Endothelial cell of umbilical vein (primary cell): ENCODE results near the gene VAV2. TPM values are rescaled to one million over a fixed set of nuclear protein-coding genes. Genes with fewer than 3 reads are reported as not detected.

Source experiments
- BruUV-seq: library from RNA; stranded (reverse); fragments of 400-500 nt; replicated peaks from 2 replicates; lab custom pipeline; 2021; lab: Mats Ljungman, UMichigan
- CTCF ChIA-PET: fragments of 300-600, 350-600 bp; sonication (Branson Sonifier 250); formaldehyde crosslinking; loops from one replicate; lab custom pipeline; 2021; ENCODE audit warnings: antibody characterized with exemption, inconsistent platforms; lab: Charles Lee
- POLR2A ChIA-PET: fragments of 300-600, 350-600 bp; sonication (Branson Sonifier 250); formaldehyde crosslinking; loops from one replicate; lab custom pipeline; 2021; ENCODE audit warnings: antibody characterized with exemption, inconsistent platforms; lab: Charles Lee
- DNase-seq: peaks from one replicate; pipeline ENCODE4 v3.0.0-alpha.2; 2011; ENCODE audit warnings: low read depth, low spot score
- FAIRE-seq: peaks from 2 replicates; lab custom pipeline; 2011; peaks lifted over from hg19 to GRCh38; lab: Jason Lieb, UNC
- H2AFZ ChIP-seq: 2 replicates; pipeline ENCODE4 v1.6.0; 2012; ENCODE audit warnings: low read depth, low read length, control low read depth, inconsistent platforms
- H3K27ac ChIP-seq: 2 replicates; pipeline ENCODE4 v1.5.1; 2011; ENCODE audit warnings: low read depth, mild to moderate bottlenecking, control low read depth, low read length, moderate library complexity; ENCODE audit not compliant: insufficient read depth
- H3K27me3 ChIP-seq, 2 experiments: 2 replicates each; pipeline versions ENCODE4 v1.6.0 to v1.6.1; 2011; ENCODE audit warnings: low read length in 2 of 2, mixed read lengths in 1 of 2; ENCODE audit not compliant: control insufficient read depth in 2 of 2, insufficient read depth in 2 of 2
- H3K36me3 ChIP-seq, 2 experiments: 2 replicates in 1 of 2; 3 replicates in 1 of 2; pipeline ENCODE4 v1.5.1; 2011; ENCODE audit warnings: low read length in 2 of 2, mild to moderate bottlenecking in 1 of 2, moderate library complexity in 1 of 2; ENCODE audit not compliant: control insufficient read depth in 2 of 2, insufficient read depth in 2 of 2; ENCODE audit errors: extremely low read depth in 1 of 2
- H3K4me1 ChIP-seq: 3 replicates; pipeline ENCODE4 v1.5.1; 2011; ENCODE audit warnings: mild to moderate bottlenecking, low read length; ENCODE audit not compliant: control insufficient read depth, insufficient read depth; ENCODE audit errors: extremely low read depth
- H3K4me2 ChIP-seq: 2 replicates; pipeline ENCODE4 v1.6.1; 2011; ENCODE audit warnings: low read length, control low read depth, mixed read lengths; ENCODE audit not compliant: insufficient read depth
- H3K4me3 ChIP-seq, 3 experiments: fragments of 200-600 bp in 1 of 3; sonication (generic), shearing (Covaris generic) in 1 of 3; replicated peaks in 1 of 3; 2 replicates each; pipeline ENCODE4 v1.5.1; 2011 to 2016; ENCODE audit warnings: control low read depth in 3 of 3, low read length in 3 of 3, mild to moderate bottlenecking in 2 of 3, inconsistent platforms in 1 of 3, low read depth in 1 of 3, moderate library complexity in 1 of 3; ENCODE audit not compliant: insufficient read depth in 1 of 3
- H3K79me2 ChIP-seq: 2 replicates; pipeline ENCODE4 v1.6.0; 2012; ENCODE audit warnings: low read length, inconsistent platforms; ENCODE audit not compliant: control insufficient read depth, insufficient read depth
- H3K9ac ChIP-seq: replicated peaks from 2 replicates; pipeline ENCODE3; 2011; ENCODE audit warnings: low read length, control low read depth; ENCODE audit not compliant: insufficient read depth; ENCODE audit errors: extremely low read depth
- H3K9me1 ChIP-seq: replicated peaks from 3 replicates; pipeline ENCODE4 v1.6.0; 2011; ENCODE audit warnings: mild to moderate bottlenecking, low read length; ENCODE audit not compliant: control insufficient read depth, insufficient read depth; ENCODE audit errors: extremely low read depth
- H3K9me3 ChIP-seq: replicated peaks from 2 replicates; pipeline ENCODE4 v1.5.1; 2012; ENCODE audit warnings: low read length, inconsistent platforms; ENCODE audit not compliant: control insufficient read depth, insufficient read depth
- H4K20me1 ChIP-seq: replicated peaks from 2 replicates; pipeline ENCODE3; 2011; ENCODE audit warnings: mild to moderate bottlenecking, low read length; ENCODE audit not compliant: control insufficient read depth, insufficient read depth; ENCODE audit errors: extremely low read depth
- EZH2 ChIP-seq: IDR thresholded peaks from 2 replicates; pipeline ENCODE4 v1.6.1; 2012; ENCODE audit warnings: borderline replicate concordance, low read depth, mild to moderate bottlenecking, moderate library complexity, low read length, inconsistent platforms; ENCODE audit not compliant: severe bottlenecking
- FOS ChIP-seq: IDR thresholded peaks from 2 replicates; pipeline ENCODE4 v1.6.1; 2011; ENCODE audit warnings: mild to moderate bottlenecking, low read length, moderate library complexity, borderline replicate concordance; ENCODE audit not compliant: insufficient read depth
- GATA2 ChIP-seq: IDR thresholded peaks from 2 replicates; pipeline ENCODE4 v1.7.0; 2011; ENCODE audit warnings: low read depth, mild to moderate bottlenecking, moderate library complexity, mixed read lengths, low read length; ENCODE audit not compliant: insufficient read length, insufficient read depth
- JUN ChIP-seq: IDR thresholded peaks from 2 replicates; pipeline ENCODE4 v1.6.1; 2011; ENCODE audit warnings: borderline replicate concordance, low read depth; ENCODE audit not compliant: insufficient read length, insufficient read depth
- MYC ChIP-seq: IDR thresholded peaks from one replicate; pipeline ENCODE4 v1.6.1; 2011; ENCODE audit warnings: mild to moderate bottlenecking, low read depth, low read length
- POLR2A ChIP-seq: IDR thresholded peaks from 2 replicates; pipeline ENCODE4 v1.6.1; 2012; ENCODE audit warnings: low read depth, mild to moderate bottlenecking, control low read depth, low read length
- POLR2AphosphoS5 ChIP-seq: IDR thresholded peaks from 2 replicates; pipeline ENCODE4 v1.6.1; 2012; ENCODE audit warnings: low read depth, mild to moderate bottlenecking, control low read depth, low read length, moderate library complexity; ENCODE audit not compliant: insufficient read depth
- dilution Hi-C: fragments of 300-500 bp; cut with MboI; formaldehyde crosslinking; loops from one replicate; pipeline ENCODE4 v1.15.0; 2019; ENCODE audit warnings: low sequenced_read_pairs; ENCODE audit not compliant: extremely low pct_ligation_motif_present
- intact Hi-C: fragments of 100-400 bp; cut with micrococcal nuclease; formaldehyde crosslinking; loops from one replicate; pipeline ENCODE4 v1.10.0; 2022
- polyA plus RNA-seq, 4 experiments: library from polyadenylated mRNA; depleted of rRNA in 3 of 4; stranded (reverse) in 3 of 4; unstranded in 1 of 4; fragments of >200 nt; gene quantifications; 2 replicates each; pipeline versions ENCODE4 v1.2.1 to v1.2.3, GENCODE V29; 2011 to 2012; ENCODE audit warnings: missing spikeins in 1 of 4
- total RNA-seq: library from RNA; stranded (reverse); gene quantifications from 2 replicates; pipeline ENCODE4 v1.2.3, GENCODE V29; 2021
- TF ChIP-seq, protein P1 (sequence below), 2 donors: IDR thresholded peaks; 1 replicate in 1 of 2; 2 replicates in 1 of 2; pipeline ENCODE4 v1.5.1; 2011; ENCODE audit warnings: low read length in 2 of 2, mild to moderate bottlenecking in 2 of 2, moderate library complexity in 2 of 2, control low read depth in 1 of 2, inconsistent platforms in 1 of 2, low read depth in 1 of 2; ENCODE audit not compliant: insufficient read depth in 1 of 2; ENCODE audit errors: extremely low read depth in 1 of 2

VAV2 gene
- total and polyA plus RNA-seq, 2 donors (not counting 3 experiments of a cell fraction or from before 2014, with no cell fraction given), result 10.6 to 30.6 TPM

GRCh38 chr9:133807037-133807436 lies 185.1 kb downstream of the VAV2 start:
- Histone ChIP-seq H3K4me1 (no peaks in the 10 kb centered on the region), H3K4me3 (no peak overlapping the region), H3K79me2 (no peaks in the 10 kb centered on the region), H3K9me1 (no peaks in the 10 kb centered on the region), H3K27ac (no peak overlapping the region), H3K4me2 (no peak overlapping the region), H3K9me3 (no peaks in the 10 kb centered on the region), H2AFZ (no peak overlapping the region), H3K36me3 (peaks cover 0 to 23% of the 10 kb centered on the region in 2 experiments), H3K9ac (no peak overlapping the region), H3K27me3 (no peaks in the 10 kb centered on the region), H4K20me1 (no peaks in the 10 kb centered on the region)
- TF ChIP-seq EZH2 (no peak), POLR2A (no peak), MYC (no peak), POLR2AphosphoS5 (no peak), GATA2 (no peak), JUN (no peak)
- intact Hi-C loops (no loop called here), dilution Hi-C loops (no loop called here)
- POLR2A ChIA-PET, result no interaction called here
- CTCF ChIA-PET, result no interaction called here
- FAIRE-seq (no peak), DNase-seq (no peak)
- no TSS peak for BruUV-seq

- intact Hi-C loops (no loop called here), dilution Hi-C loops (no loop called here)
- TF ChIP-seq GATA2, result no peak
- TF ChIP-seq JUN, result no peak
- TF ChIP-seq FOS, result no peak
- TF ChIP-seq, protein P1, sequence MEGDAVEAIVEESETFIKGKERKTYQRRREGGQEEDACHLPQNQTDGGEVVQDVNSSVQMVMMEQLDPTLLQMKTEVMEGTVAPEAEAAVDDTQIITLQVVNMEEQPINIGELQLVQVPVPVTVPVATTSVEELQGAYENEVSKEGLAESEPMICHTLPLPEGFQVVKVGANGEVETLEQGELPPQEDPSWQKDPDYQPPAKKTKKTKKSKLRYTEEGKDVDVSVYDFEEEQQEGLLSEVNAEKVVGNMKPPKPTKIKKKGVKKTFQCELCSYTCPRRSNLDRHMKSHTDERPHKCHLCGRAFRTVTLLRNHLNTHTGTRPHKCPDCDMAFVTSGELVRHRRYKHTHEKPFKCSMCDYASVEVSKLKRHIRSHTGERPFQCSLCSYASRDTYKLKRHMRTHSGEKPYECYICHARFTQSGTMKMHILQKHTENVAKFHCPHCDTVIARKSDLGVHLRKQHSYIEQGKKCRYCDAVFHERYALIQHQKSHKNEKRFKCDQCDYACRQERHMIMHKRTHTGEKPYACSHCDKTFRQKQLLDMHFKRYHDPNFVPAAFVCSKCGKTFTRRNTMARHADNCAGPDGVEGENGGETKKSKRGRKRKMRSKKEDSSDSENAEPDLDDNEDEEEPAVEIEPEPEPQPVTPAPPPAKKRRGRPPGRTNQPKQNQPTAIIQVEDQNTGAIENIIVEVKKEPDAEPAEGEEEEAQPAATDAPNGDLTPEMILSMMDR (IDR thresholded peaks at IDR 0.05; ENCODE audit: extremely low read depth in 1 of 2, insufficient read depth in 1 of 2, low read depth in 1 of 2, low read length in 2 of 2), result no peak
- no peak for TF ChIP-seq EZH2
- TF ChIP-seq MYC, result no peak
- BruUV-seq, result no TSS peak
- no peaks in the 10 kb centered on the region for H3K9me3 ChIP-seq
- FAIRE-seq (no peak), DNase-seq (no peak)
- CTCF ChIA-PET, result no interaction called here
- POLR2A ChIA-PET, result no interaction called here
- no peak overlapping the region for H3K27ac ChIP-seq
- H3K27me3 ChIP-seq, result no peaks in the 10 kb centered on the region
- H4K20me1 ChIP-seq, result no peaks in the 10 kb centered on the region
- no peaks in the 10 kb centered on the region for H3K9me1 ChIP-seq
- H3K4me1 ChIP-seq, result no peaks in the 10 kb centered on the region
- no peak overlapping the region for H3K9ac ChIP-seq
- peaks cover 0 to 23% of the 10 kb centered on the region in 2 experiments for H3K36me3 ChIP-seq
- no peaks in the 10 kb centered on the region for H3K79me2 ChIP-seq
- H3K4me2 ChIP-seq, result no peak overlapping the region
- no peak overlapping the region for H2AFZ ChIP-seq
- no peak overlapping the region for H3K4me3 ChIP-seq
These were observed 185.5 kb downstream of the VAV2 start for GRCh38 chr9:133806623-133807010.
